SK-N-SH treated with all-trans-retinoic acid at 6 μM for 48 hours (cell line): ENCODE data around the gene NR2C2AP.

Experiments
- ATAC-seq: fragments of 200-7000 bp; cut with Tn5 transposase; 3 replicates; pipeline ENCODE4 v1.9.1; 2020; ENCODE audit warnings: mild to moderate bottlenecking, moderate library complexity
- ARNTL ChIP-seq: fragments of 450-650 bp; formaldehyde crosslinking; IDR thresholded peaks from 2 replicates; pipeline ENCODE4 v1.5.0; 2020; ENCODE audit warnings: low read depth, mild to moderate bottlenecking, moderate library complexity, borderline replicate concordance
- BACH2 ChIP-seq: fragments of 250-450 bp; sonication (Bioruptor Pico); IDR thresholded peaks from 2 replicates; pipeline ENCODE4 v1.9.0; 2021; ENCODE audit warnings: mild to moderate bottlenecking, borderline replicate concordance
- CSDC2 ChIP-seq: fragments of 250-450 bp; sonication (Bioruptor Pico); IDR thresholded peaks from 2 replicates; pipeline ENCODE4 v1.5.0; 2020; ENCODE audit warnings: mild to moderate bottlenecking, moderate library complexity
- CSRNP3 ChIP-seq: fragments of 250-450 bp; sonication (Bioruptor Pico); IDR thresholded peaks from 2 replicates; pipeline ENCODE4 v1.5.1; 2021; ENCODE audit warnings: mild to moderate bottlenecking, moderate library complexity
- ESRRG ChIP-seq: fragments of 250-450 bp; sonication (Bioruptor Pico); IDR thresholded peaks from 2 replicates; pipeline ENCODE4 v1.6.1; 2021; ENCODE audit warnings: mild to moderate bottlenecking
- GLIS3 ChIP-seq: fragments of 250-450 bp; sonication (Bioruptor Pico); IDR thresholded peaks from 2 replicates; pipeline ENCODE4 v1.5.0; 2020; ENCODE audit warnings: mild to moderate bottlenecking, moderate library complexity
- ISL1 ChIP-seq: fragments of 250-450 bp; sonication (Bioruptor Pico); IDR thresholded peaks from 2 replicates; pipeline ENCODE4 v2.1.2; 2022; ENCODE audit warnings: mild to moderate bottlenecking, moderate library complexity
- OSR1 ChIP-seq: fragments of 250-450 bp; sonication (Bioruptor Pico); IDR thresholded peaks from 2 replicates; pipeline ENCODE4 v1.8.0; 2022; ENCODE audit warnings: moderate library complexity, mild to moderate bottlenecking, inconsistent platforms
- PATZ1 ChIP-seq: fragments of 250-450 bp; sonication (Bioruptor Pico); IDR thresholded peaks from 2 replicates; pipeline ENCODE4 v1.8.0; 2020; ENCODE audit warnings: mild to moderate bottlenecking, moderate library complexity, borderline replicate concordance
- POU6F1 ChIP-seq: fragments of 250-450 bp; sonication (Bioruptor Pico); IDR thresholded peaks from 2 replicates; pipeline ENCODE4 v1.8.0; 2021; ENCODE audit warnings: low read depth, mild to moderate bottlenecking, moderate library complexity, borderline replicate concordance
- PPARA ChIP-seq: fragments of 250-450 bp; sonication (Bioruptor Pico); IDR thresholded peaks from 2 replicates; pipeline ENCODE4 v1.5.0; 2020; ENCODE audit warnings: mild to moderate bottlenecking, borderline replicate concordance
- RARB ChIP-seq: fragments of 250-450 bp; sonication (Bioruptor Pico); IDR thresholded peaks from 2 replicates; pipeline ENCODE4 v1.8.0; 2021; ENCODE audit warnings: mild to moderate bottlenecking, moderate library complexity
- SNAI2 ChIP-seq: fragments of 250-450 bp; sonication (Bioruptor Pico); IDR thresholded peaks from 2 replicates; pipeline ENCODE4 v1.5.0; 2020; ENCODE audit warnings: mild to moderate bottlenecking, moderate library complexity
- TOX ChIP-seq: fragments of 250-450 bp; sonication (Bioruptor Pico); IDR thresholded peaks from 2 replicates; pipeline ENCODE4 v1.8.0; 2021; ENCODE audit warnings: mild to moderate bottlenecking, moderate library complexity, borderline replicate concordance
- ZC3H10 ChIP-seq: fragments of 250-450 bp; sonication (Bioruptor Pico); IDR thresholded peaks from 2 replicates; pipeline ENCODE4 v1.5.1; 2021; ENCODE audit warnings: mild to moderate bottlenecking, moderate library complexity
- ZFP3 ChIP-seq: fragments of 250-450 bp; sonication (Bioruptor Pico); IDR thresholded peaks from 2 replicates; pipeline ENCODE4 v1.5.0; 2020; ENCODE audit warnings: mild to moderate bottlenecking, moderate library complexity
- ZFP30 ChIP-seq: fragments of 450-650 bp; formaldehyde crosslinking; IDR thresholded peaks from 2 replicates; pipeline ENCODE4 v1.5.0; 2022; ENCODE audit warnings: mild to moderate bottlenecking, moderate library complexity
- ZNF70 ChIP-seq: fragments of 450-650 bp; formaldehyde crosslinking; IDR thresholded peaks from 2 replicates; pipeline ENCODE4 v1.5.0; 2020; ENCODE audit warnings: mild to moderate bottlenecking, moderate library complexity
- ZNF8 ChIP-seq: fragments of 450-650 bp; formaldehyde crosslinking; IDR thresholded peaks from 2 replicates; pipeline ENCODE4 v1.5.0; 2020; ENCODE audit warnings: mild to moderate bottlenecking, moderate library complexity
- TF ChIP-seq, protein P1 (sequence below): fragments of 250-450 bp; sonication (Bioruptor Pico); IDR thresholded peaks from 2 replicates; pipeline ENCODE4 v1.5.0; 2020; ENCODE audit warnings: mild to moderate bottlenecking, moderate library complexity

Gene NR2C2AP

GRCh38 chr19:19192078-19192882 lies 10.9 kb downstream of the NR2C2AP start, which contains the start of the genes BORCS8 and RFXANK:
Gene BORCS8, minus strand, starts transcription at chr19:19192152. Its CDS starts 35 bp downstream, at chr19:19192117.
Gene RFXANK, plus strand, starts transcription at chr19:19192258. Its CDS starts 1,689 bp downstream, at chr19:19193947.
- peak; percentile 96 for ATAC-seq
- TF ChIP-seq POU6F1 (CRISPR knock-in tag) (no peak), PPARA (no peak), ARNTL (CRISPR knock-in tag) (no peak), PATZ1 (CRISPR knock-in tag) (no peak), ZC3H10 (no peak), TOX (CRISPR knock-in tag) (no peak), ZNF70 (CRISPR knock-in tag) (no peak), ESRRG (CRISPR knock-in tag) (no peak), BACH2 (CRISPR knock-in tag) (no peak), CSDC2 (CRISPR knock-in tag) (no peak), OSR1 (CRISPR knock-in tag) (no peak), ZFP3 (CRISPR knock-in tag) (no peak), CSRNP3 (CRISPR knock-in tag) (no peak), GLIS3 (CRISPR knock-in tag) (no peak), ZFP30 (CRISPR knock-in tag) (no peak), SNAI2 (no peak)

GRCh38 chr19:19191768-19192077 lies 11.5 kb downstream of the NR2C2AP start:
- ATAC-seq = peak; percentile 7
- TF ChIP-seq GLIS3 (CRISPR knock-in tag) (no peak), SNAI2 (no peak), ZFP3 (CRISPR knock-in tag) (no peak)

DNA sequence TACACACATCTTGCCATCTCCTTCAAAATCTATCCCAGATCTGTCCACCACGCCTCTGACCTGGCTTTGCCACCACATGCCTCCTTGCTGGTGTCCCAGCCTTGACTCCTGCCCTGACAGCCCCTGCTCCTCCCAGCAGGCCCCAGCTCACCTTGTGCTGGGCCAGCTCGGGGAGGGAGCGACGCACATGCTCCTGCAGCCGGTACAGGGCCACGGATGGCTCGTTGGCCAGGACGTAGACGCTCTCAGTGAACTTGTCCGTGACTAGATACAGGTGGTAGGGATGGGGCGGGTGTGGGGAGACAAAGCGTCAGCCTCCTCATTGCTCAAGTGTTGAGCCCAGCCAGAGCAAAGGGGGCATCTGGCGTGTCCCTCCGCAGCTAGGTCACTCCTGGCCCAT lies 16.5 kb downstream of the NR2C2AP start:
- TF ChIP-seq RARB (no peak), PPARA (no peak), OSR1 (CRISPR knock-in tag) (no peak), ZNF8 (CRISPR knock-in tag) (no peak), TOX (CRISPR knock-in tag) (no peak), ZFP30 (CRISPR knock-in tag) (no peak)
- TF ChIP-seq, protein P1, sequence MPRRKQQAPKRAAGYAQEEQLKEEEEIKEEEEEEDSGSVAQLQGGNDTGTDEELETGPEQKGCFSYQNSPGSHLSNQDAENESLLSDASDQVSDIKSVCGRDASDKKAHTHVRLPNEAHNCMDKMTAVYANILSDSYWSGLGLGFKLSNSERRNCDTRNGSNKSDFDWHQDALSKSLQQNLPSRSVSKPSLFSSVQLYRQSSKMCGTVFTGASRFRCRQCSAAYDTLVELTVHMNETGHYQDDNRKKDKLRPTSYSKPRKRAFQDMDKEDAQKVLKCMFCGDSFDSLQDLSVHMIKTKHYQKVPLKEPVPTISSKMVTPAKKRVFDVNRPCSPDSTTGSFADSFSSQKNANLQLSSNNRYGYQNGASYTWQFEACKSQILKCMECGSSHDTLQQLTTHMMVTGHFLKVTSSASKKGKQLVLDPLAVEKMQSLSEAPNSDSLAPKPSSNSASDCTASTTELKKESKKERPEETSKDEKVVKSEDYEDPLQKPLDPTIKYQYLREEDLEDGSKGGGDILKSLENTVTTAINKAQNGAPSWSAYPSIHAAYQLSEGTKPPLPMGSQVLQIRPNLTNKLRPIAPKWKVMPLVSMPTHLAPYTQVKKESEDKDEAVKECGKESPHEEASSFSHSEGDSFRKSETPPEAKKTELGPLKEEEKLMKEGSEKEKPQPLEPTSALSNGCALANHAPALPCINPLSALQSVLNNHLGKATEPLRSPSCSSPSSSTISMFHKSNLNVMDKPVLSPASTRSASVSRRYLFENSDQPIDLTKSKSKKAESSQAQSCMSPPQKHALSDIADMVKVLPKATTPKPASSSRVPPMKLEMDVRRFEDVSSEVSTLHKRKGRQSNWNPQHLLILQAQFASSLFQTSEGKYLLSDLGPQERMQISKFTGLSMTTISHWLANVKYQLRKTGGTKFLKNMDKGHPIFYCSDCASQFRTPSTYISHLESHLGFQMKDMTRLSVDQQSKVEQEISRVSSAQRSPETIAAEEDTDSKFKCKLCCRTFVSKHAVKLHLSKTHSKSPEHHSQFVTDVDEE = no peak
- TF ChIP-seq, all 23 proteins: peak for 0

GRCh38 chr19:19185853-19186740 lies 17.1 kb downstream of the NR2C2AP start:
- peak; percentile 96 for ATAC-seq
- TF ChIP-seq, protein P1 = no peak
- TF ChIP-seq ESRRG (CRISPR knock-in tag) (no peak), ZNF70 (CRISPR knock-in tag) (no peak), TOX (CRISPR knock-in tag) (no peak), BACH2 (CRISPR knock-in tag) (no peak), OSR1 (CRISPR knock-in tag) (no peak), ISL1 (CRISPR knock-in tag) (no peak), PATZ1 (CRISPR knock-in tag) (no peak), GLIS3 (CRISPR knock-in tag) (no peak), ZFP3 (CRISPR knock-in tag) (no peak), ZFP30 (CRISPR knock-in tag) (no peak), ZC3H10 (no peak), ZNF8 (CRISPR knock-in tag) (no peak)

More for the DNA sequence above, 16.5 kb downstream of the NR2C2AP start:
- no peak for ATAC-seq
